ENCODE results near the gene CTNNB1.

The CTNNB1 gene

DNA sequence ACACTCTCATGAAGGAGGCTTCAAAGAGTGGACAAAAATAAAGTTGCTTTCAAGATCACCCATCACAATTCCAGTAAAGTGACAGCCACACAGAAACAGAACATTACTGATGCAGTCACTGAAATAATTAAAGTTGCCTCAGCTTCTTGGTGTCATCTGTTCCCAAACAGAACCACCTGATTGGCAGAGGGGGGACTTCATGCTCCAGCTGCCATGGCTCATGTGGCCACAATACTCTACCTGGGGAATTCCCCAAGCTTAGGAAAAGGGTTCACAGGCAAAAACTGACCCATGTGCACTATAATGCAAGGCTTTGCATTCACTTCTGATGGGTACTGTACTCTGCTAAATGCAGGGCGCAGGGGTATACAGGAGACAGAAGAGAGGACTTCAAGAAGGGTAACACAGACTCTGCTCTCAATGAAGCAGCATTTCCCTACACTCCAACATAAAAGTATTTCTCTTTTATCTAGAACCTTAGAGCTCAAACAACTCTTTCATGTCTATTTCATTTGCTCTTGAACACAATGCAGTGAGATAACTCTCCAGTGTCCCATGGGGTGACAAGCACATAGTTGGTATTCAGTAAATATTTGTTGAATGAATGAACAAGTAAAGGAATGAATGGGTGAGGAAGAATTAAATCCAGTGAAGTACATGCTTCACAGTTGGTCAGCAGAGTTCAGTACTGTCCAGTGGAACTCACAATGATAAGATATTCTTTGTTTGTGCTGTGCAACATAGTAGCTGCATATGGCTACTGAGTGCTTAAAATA is 8.6 kb upstream of the CTNNB1 start:
- no peak for DNase-seq (ENCODE audit: extremely low read depth in 1 of 2, low read depth in 1 of 2)

DNA sequence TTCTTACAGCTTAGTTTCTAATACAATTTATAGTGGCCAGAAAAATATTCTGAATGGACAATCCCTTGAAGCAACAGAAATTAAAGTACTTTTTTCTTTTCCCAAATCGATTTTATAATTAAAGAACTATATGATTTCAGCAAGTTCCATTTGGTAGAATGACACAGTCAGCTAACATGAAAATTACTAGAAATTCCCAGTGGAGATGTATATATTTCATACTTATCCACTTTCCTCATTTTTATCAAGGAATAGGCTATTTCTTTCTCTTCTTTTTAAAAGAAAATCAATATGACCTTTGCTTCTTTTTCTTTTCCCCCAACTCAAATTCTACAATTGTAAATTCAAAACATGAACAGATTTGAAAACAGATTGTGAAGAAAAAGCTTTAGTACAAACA is 6.4 kb upstream of the CTNNB1 start:
- DNase-seq (ENCODE audit: extremely low read depth in 1 of 2, low read depth in 1 of 2): no peak

GRCh38 chr3:41193794-41194539 is 5.3 kb upstream of the CTNNB1 start:
- DNase-seq (ENCODE audit: extremely low read depth in 1 of 2, low read depth in 1 of 2): no peak

GRCh38 chr3:41194701-41195100 is 4.6 kb upstream of the CTNNB1 start:
- DNase-seq (ENCODE audit: extremely low read depth in 1 of 2, low read depth in 1 of 2): no peak

- no peak for DNase-seq (ENCODE audit: extremely low read depth in 1 of 2, low read depth in 1 of 2)
These were observed 3.4 kb upstream of the CTNNB1 start for GRCh38 chr3:41195946-41196345.

DNA sequence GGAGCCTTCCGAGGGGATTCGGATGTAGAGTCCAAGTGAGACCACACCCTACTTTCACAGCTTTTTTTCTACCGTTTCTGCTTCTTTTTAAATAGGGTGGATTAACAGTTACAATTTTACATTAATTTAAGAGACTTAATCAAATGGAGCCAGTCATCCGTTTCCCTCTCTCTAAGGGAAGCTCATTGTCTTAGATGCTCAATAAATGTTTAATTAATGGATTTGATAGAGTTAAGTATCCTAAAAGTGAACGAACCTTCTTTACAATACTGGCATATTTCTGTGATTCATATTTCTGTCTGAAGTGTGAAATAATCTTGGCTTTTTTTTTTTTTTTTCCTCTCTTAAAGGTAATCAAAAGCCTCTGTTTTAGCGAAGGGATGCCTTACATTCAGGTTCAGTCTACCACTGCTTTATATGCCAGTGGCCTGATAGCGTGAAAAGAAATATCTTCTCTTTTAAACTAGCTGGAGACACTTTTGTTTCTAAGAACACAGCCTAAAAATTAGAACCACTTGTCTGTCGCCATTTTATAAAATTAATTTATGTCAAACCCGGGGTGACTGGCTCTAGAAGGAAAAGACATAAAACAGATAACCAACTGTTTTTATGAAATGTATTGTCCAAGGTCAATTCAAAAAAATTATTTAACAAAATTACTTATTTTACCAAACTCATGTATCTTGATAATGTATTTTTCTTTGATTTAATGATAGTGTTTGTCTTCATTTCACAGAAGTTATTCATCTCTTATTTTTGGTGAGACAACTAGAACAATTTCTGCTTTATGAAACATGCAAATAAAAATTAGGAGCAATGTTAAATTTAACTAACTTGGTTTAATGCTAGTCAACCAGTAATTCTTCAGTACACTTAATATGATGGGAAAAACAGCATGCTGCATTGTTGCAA is 2.5 kb upstream of the CTNNB1 start:
- DNase-seq (ENCODE audit: extremely low read depth in 1 of 2, low read depth in 1 of 2): no peak

- DNase-seq (ENCODE audit: extremely low read depth in 1 of 2, low read depth in 1 of 2): no peak
These were observed 1.3 kb upstream of the CTNNB1 start for GRCh38 chr3:41198046-41198445.

- no peak for DNase-seq (ENCODE audit: extremely low read depth in 1 of 2, low read depth in 1 of 2)
These were observed 779 bp upstream of the CTNNB1 start for GRCh38 chr3:41198526-41198925.

DNA sequence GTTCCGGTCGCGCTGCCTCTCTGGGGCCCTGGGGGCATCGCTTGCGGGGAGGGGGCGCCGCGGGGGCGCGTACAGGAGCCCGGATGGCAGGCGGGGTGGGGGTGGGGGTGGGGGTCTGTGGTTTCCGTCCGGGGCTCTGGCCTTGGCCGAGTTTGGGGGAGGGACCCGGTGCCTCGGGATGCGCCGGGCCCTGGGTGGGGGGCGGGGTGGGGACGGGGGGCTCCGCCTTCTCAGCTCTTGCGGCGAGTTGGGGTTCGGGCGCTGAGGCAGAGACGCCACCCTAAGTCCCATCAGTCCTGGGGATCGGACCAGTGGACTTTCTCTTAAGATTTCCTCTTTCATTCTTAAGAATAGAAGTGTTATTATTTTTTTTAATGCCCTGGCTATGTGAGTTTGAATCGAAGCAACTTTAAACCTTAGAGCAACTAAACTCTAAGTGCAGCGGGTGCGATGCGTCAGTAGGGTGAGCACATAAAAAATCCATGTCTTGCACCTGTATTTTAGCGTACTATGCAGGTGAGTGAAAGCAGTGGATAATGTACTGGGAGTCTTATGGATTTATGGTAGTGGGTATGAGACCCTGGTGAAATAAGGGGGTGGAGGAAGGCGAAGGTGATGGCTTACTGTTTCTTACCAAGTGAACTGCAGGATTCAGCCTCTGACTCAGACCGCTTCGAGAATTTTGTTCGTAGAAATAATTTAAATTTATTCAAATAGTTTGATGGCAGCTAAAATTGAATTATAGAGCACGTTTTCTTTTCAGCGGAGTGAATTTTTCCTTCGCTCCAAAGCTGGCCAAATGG is 762 bp downstream of the CTNNB1 start:
- DNase-seq (ENCODE audit: extremely low read depth in 1 of 2, low read depth in 1 of 2): peak in 1 of 2 donors; percentile 26

DNA sequence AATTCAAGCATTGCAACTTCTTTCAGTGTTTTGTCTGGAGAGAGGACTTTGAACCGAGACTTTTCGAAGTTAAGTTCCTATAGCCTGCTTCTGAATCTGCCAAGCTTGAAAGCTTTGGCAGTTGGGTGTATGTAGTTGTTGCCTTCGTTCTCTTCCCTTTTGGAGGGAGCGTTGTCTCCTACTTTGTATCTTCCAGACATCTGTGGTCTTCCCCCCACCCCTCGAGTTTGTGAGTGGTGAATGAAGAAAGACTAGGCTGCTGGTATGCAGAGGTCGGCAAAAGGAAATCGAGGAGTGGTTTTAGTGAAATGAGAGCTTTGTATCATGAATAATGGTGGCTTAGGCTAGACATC is 1.3 kb downstream of the CTNNB1 start:
- DNase-seq (ENCODE audit: extremely low read depth in 1 of 2, low read depth in 1 of 2): no peak

- DNase-seq (ENCODE audit: extremely low read depth in 1 of 2, low read depth in 1 of 2): no peak
These were observed 2.9 kb downstream of the CTNNB1 start for GRCh38 chr3:41202075-41202833.

GRCh38 chr3:41202834-41203345 is 3.6 kb downstream of the CTNNB1 start:
- no peak for DNase-seq (ENCODE audit: extremely low read depth in 1 of 2, low read depth in 1 of 2)

DNA sequence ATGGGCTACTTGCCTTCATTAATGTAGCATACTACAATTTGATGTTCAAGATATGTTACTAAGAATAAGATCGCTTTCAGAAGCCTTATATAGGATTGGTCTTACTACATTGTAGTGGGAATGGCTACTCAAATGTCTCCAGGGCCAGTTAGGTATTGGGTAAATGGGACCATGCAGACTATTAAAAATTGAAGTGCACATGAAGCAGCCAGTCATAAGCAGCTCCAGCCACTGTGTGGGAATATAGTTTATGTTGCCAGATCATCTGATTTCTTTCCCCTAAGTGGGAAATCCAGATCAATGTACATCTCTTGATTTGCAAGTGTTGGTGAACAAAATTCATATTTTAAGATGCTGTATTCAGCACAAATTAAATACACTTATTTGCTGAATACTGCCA is 5.1 kb downstream of the CTNNB1 start:
- DNase-seq (ENCODE audit: extremely low read depth in 1 of 2, low read depth in 1 of 2): no peak

DNA sequence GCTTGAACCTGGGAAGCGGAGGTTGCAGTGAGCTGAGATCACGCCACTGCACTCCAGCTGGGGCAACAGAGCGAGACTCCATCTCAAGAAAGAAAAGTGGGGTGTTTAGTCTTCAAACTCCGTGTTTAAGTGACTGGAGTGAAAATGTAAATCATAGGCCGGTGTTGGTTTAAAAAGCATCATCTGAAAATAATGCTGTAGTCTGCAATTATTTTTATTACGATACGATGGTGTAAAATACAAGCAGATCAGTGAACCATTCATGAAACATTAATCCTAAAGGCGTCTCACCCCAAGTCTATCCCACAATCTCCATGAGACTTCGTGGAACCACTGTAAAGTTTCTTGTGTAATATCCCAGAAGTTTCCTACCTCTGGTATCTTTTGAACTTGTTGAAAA is 6.3 kb downstream of the CTNNB1 start:
- DNase-seq (ENCODE audit: extremely low read depth in 1 of 2, low read depth in 1 of 2): no peak

- no peak for DNase-seq (ENCODE audit: extremely low read depth in 1 of 2, low read depth in 1 of 2)
These were observed 8.1 kb downstream of the CTNNB1 start for GRCh38 chr3:41207355-41207754.

- no peak for DNase-seq (ENCODE audit: extremely low read depth in 1 of 2, low read depth in 1 of 2)
These were observed 9.4 kb downstream of the CTNNB1 start for GRCh38 chr3:41208507-41209220.

DNA sequence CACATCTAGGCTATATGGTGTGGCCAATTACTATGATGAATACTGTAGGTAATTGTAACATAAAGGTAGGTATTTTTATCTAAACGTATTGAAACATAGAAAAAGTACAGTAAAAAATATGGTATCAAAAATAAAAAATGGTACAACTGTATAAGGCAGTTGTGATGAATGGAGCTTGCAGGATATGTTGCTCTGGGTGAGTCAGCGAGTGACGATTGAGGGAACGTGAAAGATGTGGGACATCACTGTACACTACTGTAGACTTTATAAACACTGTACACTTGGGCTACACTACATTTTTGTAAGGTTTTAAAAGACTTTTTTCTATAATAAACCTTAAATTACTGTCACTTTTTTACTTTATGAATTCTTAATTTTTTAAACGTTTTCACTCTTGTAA is 10.3 kb downstream of the CTNNB1 start:
- no peak for DNase-seq (ENCODE audit: extremely low read depth in 1 of 2, low read depth in 1 of 2)

DNA sequence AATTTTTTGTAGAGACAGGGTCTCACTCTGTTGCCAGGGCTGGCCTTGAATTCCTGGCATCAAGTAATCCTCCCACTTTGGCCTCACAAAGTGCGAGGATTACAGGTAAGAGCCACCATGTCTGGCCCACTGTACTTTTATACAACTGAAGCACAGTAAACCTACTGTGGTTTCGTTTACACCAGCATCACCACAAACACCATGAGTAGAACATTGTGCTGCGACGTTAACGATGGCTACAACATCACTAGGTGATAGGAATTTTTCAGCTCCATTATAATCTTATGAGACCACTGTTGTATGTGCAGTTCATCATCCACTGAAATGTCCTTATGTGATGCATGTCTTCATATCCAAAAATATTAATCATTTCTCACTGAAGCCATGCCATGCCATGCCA is 11.7 kb downstream of the CTNNB1 start:
- DNase-seq (ENCODE audit: extremely low read depth in 1 of 2, low read depth in 1 of 2): no peak

DNA sequence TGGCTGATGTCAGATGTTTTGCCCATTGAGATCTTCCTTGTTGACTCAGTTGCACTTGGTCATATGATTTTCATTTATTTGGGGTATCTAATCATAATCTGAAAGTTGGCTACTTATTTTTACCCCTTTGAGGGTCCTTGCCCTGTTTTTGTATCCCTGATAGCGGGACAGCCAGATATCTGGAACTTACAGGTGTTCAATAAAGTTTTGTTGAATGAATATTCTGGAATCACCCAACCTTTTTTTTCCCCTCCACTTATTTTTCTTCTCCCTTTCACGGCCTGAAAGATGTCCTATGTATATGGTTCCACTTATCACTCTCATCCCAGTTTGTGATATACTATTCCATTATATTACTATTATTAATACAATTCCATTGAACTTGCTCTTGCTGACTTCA is 12.8 kb downstream of the CTNNB1 start:
- DNase-seq (ENCODE audit: extremely low read depth in 1 of 2, low read depth in 1 of 2): no peak
